ENCODE measurements around the gene CCDC102A. TPM values are rescaled to one million over a fixed set of nuclear protein-coding genes. Genes with fewer than 3 reads are reported as not detected.

The CCDC102A gene
- total and polyA plus RNA-seq, 10 of the 15 experiments (the other 5 are each of a cell fraction or from before 2014, with no cell fraction given), result 0.03 to 5.9 (median 2.4) TPM

GRCh38 chr16:57462209-57462977 lies 74.0 kb downstream of the CCDC102A start, which contains the start of gene POLR2C (continued):
- no peak for TF ChIP-seq SKIL (IDR thresholded peaks at IDR 0.05; ENCODE audit: low read depth, poor library complexity, severe bottlenecking)
- no peak for TF ChIP-seq ZNF217 (IDR thresholded peaks at IDR 0.05)
- TF ChIP-seq ELK1 (IDR thresholded peaks at IDR 0.05; ENCODE audit: low read depth, low read length), result peak; percentile 66; the same call in 1 of the 2 replicates
- TF ChIP-seq ZNF207 (IDR thresholded peaks at IDR 0.05; ENCODE audit: borderline replicate concordance), result peak; percentile 48; the same call in 1 of the 2 replicates
- no peak for TF ChIP-seq CEBPB (IDR thresholded peaks at IDR 0.05; ENCODE audit: borderline replicate concordance in 1 of 2, low read depth in 2 of 2, low read length in 2 of 2)
- no peak for TF ChIP-seq FOXM1 (IDR thresholded peaks at IDR 0.05; ENCODE audit: low read depth, low read length)
- TF ChIP-seq SRF (IDR thresholded peaks at IDR 0.05; ENCODE audit: low read depth in 2 of 2, low read length in 2 of 2), result 0 out of 4 replicates have a peak, but pooled peaks of 1 of the 2 experiments have one; percentile 23
- no peak for TF ChIP-seq FOXK2 (IDR thresholded peaks at IDR 0.05)
- no peak for TF ChIP-seq CEBPZ (IDR thresholded peaks at IDR 0.05; ENCODE audit: low read depth, low read length)
- TF ChIP-seq BCL11A (IDR thresholded peaks at IDR 0.05; ENCODE audit: low read depth, low read length), result no peak
- 0 out of 2 replicates have a peak, but pooled peaks have one; percentile 50 for TF ChIP-seq MEF2A (IDR thresholded peaks at IDR 0.05; ENCODE audit: insufficient read depth, low read depth, low read length)
- TF ChIP-seq ESRRA (IDR thresholded peaks at IDR 0.05; ENCODE audit: low read length), result no peak
- TF ChIP-seq CHD2 (IDR thresholded peaks at IDR 0.05; ENCODE audit: borderline replicate concordance, low read depth, low read length), result peak; percentile 41; the same call in 1 of the 2 replicates
- peak; percentile 54 for TF ChIP-seq DPF2 (IDR thresholded peaks at IDR 0.05)
- TF ChIP-seq ZZZ3 (IDR thresholded peaks at IDR 0.05; ENCODE audit: control insufficient read depth, insufficient read length, low read depth), result no peak
- TF ChIP-seq ATF2 (IDR thresholded peaks at IDR 0.05; ENCODE audit: low read length), result no peak
- TF ChIP-seq ZNF274 (IDR thresholded peaks at IDR 0.05; ENCODE audit: insufficient read depth, insufficient read length), result no peak
- no peak for TF ChIP-seq MTA2 (IDR thresholded peaks at IDR 0.05; ENCODE audit: low read depth)

Measured in GM12878 (cell line).